Skeletal muscle satellite cell (primary cell): ENCODE results near the gene BTBD1.

Source experiments
- H3K27me3 ChIP-seq: 2 replicates; pipeline ENCODE4 v1.7.0; 2013; ENCODE audit warnings: low read length; ENCODE audit not compliant: control insufficient read depth, insufficient read depth
- H3K36me3 ChIP-seq: 2 replicates; pipeline ENCODE4 v1.7.0; 2013; ENCODE audit warnings: mild to moderate bottlenecking, control low read depth, low read length; ENCODE audit not compliant: insufficient read depth
- H3K4me1 ChIP-seq: 2 replicates; pipeline ENCODE4 v1.7.0; 2013; ENCODE audit warnings: low read length; ENCODE audit not compliant: control insufficient read depth, insufficient read depth
- H3K4me2 ChIP-seq: 2 replicates; pipeline ENCODE4 v1.7.0; 2013; ENCODE audit warnings: mild to moderate bottlenecking, low read length
- H3K4me3 ChIP-seq: 2 replicates; pipeline ENCODE4 v1.7.0; 2013; ENCODE audit warnings: low read length
- H3K9ac ChIP-seq: 2 replicates; pipeline ENCODE4 v1.7.0; 2013; ENCODE audit warnings: mild to moderate bottlenecking, low read depth, low read length, moderate library complexity
- H3K9me3 ChIP-seq: replicated peaks from 2 replicates; pipeline ENCODE4 v1.7.0; 2013; ENCODE audit warnings: mild to moderate bottlenecking, control low read depth, low read length

Gene BTBD1

DNA sequence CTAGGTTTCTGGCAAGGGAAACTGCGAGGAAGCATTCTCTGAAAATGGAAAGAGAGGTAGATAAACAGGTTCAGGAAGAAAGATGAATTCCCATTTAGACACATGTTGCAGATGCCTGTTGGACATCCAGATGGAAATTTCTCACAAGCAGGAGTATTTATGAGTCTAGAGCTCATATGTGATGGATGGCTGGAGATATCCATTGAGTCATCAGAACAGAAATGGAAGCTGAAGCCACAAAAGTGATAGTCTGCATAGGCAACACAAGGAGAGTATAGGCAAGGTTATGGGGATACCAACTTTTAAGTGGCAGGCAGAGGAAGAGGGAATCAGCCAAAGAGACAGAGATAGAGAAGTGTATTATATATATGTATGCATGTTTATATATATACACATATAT is 87.3 kb downstream of the BTBD1 start:
- no peaks in the 10 kb centered on the region for H3K36me3 ChIP-seq
- H3K4me2 ChIP-seq: no peak overlapping the region
- no peak overlapping the region for H3K4me3 ChIP-seq
- no peak overlapping the region for H3K9ac ChIP-seq
- no peaks in the 10 kb centered on the region for H3K4me1 ChIP-seq
- H3K9me3 ChIP-seq: no peaks in the 10 kb centered on the region
- H3K27me3 ChIP-seq: no peaks in the 10 kb centered on the region

DNA sequence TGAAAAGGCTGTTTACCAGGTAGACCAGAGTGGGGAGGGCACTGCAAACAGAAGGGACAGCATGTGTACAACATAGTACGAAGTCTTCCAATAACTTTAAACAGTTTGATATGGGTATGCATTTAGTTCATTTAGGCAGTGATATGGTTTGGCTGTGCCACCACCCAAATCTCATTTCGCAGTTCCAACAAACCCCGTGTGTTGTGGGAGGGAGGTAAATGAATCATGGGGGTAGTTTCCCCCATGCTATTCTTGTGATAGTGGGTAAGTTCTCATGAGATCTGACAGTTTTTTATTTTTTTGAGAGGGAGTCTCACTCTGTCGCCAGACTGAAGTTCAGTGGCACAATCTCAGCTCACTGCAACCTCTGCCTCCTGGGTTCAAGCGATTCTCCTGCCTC is 88.6 kb downstream of the BTBD1 start:
- no peaks in the 10 kb centered on the region for H3K27me3 ChIP-seq
- H3K36me3 ChIP-seq: no peaks in the 10 kb centered on the region
- H3K9ac ChIP-seq: no peak overlapping the region
- H3K4me2 ChIP-seq: no peak overlapping the region
- no peaks in the 10 kb centered on the region for H3K9me3 ChIP-seq
- no peaks in the 10 kb centered on the region for H3K4me1 ChIP-seq
- H3K4me3 ChIP-seq: no peak overlapping the region

DNA sequence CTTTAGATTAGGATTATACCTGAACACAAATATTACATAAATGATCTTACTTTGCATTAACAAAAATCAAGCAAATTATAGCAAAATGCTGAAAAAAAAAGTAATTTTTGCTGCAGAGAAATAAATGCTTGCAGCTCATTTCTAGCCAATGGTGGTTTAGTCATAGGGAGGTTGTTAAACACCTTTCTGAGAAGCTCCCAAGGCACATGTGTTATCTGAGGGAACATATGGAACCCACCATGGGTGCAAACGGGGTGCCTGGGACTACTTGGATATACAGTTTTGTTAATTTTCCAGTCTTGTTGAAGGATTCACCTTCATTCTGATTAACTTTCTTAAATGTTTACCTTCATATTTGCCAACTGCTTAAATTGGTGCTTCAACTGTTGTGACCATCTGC is 90.0 kb downstream of the BTBD1 start:
- Histone ChIP-seq H3K27me3 (no peaks in the 10 kb centered on the region), H3K36me3 (no peaks in the 10 kb centered on the region), H3K4me1 (no peaks in the 10 kb centered on the region), H3K9me3 (no peaks in the 10 kb centered on the region), H3K4me3 (no peak overlapping the region), H3K9ac (no peak overlapping the region), H3K4me2 (no peak overlapping the region)

DNA sequence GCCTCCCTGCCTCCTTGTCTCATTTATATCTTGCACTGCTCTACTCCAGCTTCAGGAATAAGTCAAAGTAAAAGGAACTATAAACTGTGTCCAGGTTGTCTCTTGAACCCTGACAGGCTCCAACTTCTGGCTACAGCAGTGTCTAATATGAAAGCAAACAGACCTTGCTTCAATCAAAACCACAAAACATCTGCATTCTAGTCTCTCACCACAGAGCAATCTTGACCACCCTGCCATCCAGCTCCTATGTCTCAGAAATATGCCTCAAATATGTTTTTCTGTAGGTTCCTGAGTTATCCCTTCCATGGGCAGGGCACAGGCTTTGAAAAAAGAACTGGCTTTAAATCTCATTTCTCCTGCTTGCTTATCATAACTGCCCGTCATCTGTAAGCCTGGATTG is 94.1 kb downstream of the BTBD1 start:
- H3K4me2 ChIP-seq: no peak overlapping the region

DNA sequence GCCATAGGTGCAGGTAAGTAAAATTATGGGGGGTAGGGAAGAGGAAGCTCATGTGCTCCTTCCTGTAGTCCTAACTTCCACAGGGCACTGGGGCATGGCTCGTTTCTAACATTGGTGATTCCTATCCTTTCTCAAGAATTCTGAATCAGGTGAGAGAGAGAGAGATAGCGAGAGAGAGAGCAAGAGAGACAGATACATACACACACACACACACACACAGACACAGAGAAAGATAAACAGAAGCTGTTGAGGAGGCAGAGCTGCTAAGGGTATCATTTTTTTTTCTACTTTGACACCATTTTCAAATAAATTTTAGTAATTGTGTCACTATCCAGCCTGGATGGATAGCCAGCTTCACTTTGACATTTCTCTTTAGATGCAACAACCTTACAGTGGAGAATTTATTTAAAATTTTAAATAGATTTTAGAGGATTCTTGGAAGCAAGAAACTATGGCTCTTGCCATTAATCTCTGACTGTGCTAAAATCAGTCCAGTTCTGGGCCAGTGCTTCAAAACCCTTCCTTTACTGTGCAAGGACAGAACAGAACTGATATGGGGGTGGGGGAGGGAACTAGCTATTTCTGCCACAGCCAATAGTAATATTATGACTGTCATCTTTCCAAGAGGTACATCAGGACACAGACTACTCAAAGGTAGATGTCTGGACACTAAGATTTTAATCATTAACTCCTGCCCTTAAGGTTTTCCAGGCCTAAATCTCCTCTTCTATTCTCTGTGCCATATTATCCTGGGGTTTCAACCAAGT is 95.7 kb downstream of the BTBD1 start:
- Histone ChIP-seq H3K4me3 (no peak overlapping the region), H3K4me2 (no peak overlapping the region), H3K9ac (no peak overlapping the region), H3K36me3 (no peaks in the 10 kb centered on the region), H3K9me3 (no peaks in the 10 kb centered on the region), H3K4me1 (no peaks in the 10 kb centered on the region), H3K27me3 (no peaks in the 10 kb centered on the region)

More for the DNA sequence above, 94.1 kb downstream of the BTBD1 start:
- Histone ChIP-seq H3K36me3 (no peaks in the 10 kb centered on the region), H3K4me1 (no peaks in the 10 kb centered on the region), H3K9ac (no peak overlapping the region), H3K4me3 (no peak overlapping the region), H3K9me3 (no peaks in the 10 kb centered on the region), H3K27me3 (no peaks in the 10 kb centered on the region)

DNA sequence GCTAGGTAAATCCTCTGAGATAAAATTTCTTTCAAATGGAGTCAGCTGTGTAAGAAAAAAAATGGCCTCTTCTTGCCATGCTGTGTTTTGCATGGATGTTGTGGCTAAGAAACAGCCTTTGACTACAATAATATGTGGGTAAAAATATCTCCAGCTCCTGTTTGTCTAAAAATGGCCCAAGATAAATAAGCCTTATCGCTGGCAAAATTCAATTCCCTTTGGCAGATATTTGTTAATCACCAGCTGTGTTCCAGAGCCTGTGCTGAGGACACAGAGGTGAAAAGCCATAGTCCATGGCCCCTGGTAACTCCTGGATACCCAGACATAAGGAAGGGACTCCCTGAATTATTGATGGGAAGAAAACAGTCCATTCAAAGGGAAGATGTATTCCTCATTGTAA is 96.4 kb downstream of the BTBD1 start:
- H3K9ac ChIP-seq: no peak overlapping the region
- no peaks in the 10 kb centered on the region for H3K4me1 ChIP-seq

DNA sequence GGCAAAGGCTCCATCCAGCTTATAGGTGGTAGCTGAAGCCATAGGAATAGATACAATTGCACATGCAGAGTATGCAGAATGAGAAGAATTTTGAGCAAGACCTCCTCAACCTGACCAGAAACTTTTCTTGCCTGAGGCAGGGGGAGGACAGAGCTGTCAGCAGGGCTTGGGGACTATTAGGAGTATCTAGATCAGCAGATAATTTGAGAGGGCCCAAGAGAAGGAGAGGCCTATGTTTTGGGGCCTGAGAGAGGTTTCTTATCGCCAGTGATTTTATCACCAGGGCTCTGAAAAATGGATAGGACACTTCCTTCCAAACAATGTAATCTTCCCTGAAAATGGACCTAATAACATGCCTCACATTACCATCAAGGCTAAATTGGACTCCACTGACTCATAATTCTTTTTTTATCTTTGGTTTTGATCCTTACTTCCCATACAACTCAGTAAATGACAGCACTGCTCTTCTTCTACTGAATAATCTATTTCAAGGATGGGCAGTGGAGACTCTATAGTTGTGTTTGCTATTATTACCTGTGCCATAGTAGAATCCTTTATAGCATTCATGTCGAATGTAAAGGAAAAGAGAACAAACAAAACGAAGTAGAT is 96.9 kb downstream of the BTBD1 start:
- Histone ChIP-seq H3K9ac (no peak overlapping the region), H3K9me3 (no peaks in the 10 kb centered on the region), H3K4me3 (no peak overlapping the region), H3K4me1 (no peaks in the 10 kb centered on the region), H3K4me2 (no peak overlapping the region), H3K36me3 (no peaks in the 10 kb centered on the region), H3K27me3 (no peaks in the 10 kb centered on the region)

More for the DNA sequence above, 96.4 kb downstream of the BTBD1 start:
- H3K9me3 ChIP-seq: no peaks in the 10 kb centered on the region
- H3K36me3 ChIP-seq: no peaks in the 10 kb centered on the region
- H3K4me2 ChIP-seq: no peak overlapping the region
- no peaks in the 10 kb centered on the region for H3K27me3 ChIP-seq
- H3K4me3 ChIP-seq: no peak overlapping the region

DNA sequence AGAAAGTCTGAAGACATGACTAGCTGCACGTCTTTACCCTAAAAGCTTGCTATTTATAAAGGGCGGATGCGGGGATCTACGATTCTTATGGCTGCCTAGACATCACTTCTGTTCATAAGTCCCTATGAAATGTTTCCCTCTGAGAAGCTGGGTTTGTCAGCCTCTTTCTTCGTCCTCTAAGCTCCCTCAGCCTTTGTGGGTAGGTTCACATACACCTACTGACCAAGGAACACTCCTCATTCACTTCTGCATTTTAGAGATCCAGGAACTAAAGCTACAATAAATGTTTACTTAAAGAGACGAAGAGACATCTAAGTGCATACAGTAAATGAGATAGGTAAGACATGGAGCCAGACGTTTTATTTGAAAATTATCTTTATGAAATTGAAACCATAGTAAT is 97.7 kb downstream of the BTBD1 start:
- no peaks in the 10 kb centered on the region for H3K36me3 ChIP-seq
- H3K9ac ChIP-seq: no peak overlapping the region
- no peaks in the 10 kb centered on the region for H3K4me1 ChIP-seq
- H3K4me2 ChIP-seq: no peak overlapping the region
- H3K4me3 ChIP-seq: no peak overlapping the region
- H3K27me3 ChIP-seq: no peaks in the 10 kb centered on the region
- no peaks in the 10 kb centered on the region for H3K9me3 ChIP-seq

DNA sequence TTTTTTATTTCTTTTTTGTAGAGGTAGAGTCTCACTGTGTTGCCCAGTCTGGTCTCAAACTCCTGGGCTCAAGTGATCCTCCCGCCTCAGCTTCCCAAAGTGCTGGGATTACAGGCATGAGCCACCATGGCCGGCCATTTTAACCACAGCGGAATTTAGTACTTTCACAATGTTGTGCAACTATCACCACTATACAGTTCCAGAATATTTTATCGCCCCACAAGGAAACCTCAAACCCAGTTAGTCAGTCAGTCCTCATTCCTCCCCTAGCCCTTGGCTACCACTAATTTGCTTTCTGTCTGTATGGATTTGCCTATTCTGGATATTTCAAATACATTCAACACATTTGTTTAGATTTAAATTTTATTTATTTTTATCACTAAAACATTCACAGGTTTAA is 99.0 kb downstream of the BTBD1 start:
- Histone ChIP-seq H3K4me2 (no peak overlapping the region), H3K4me1 (no peaks in the 10 kb centered on the region)

DNA sequence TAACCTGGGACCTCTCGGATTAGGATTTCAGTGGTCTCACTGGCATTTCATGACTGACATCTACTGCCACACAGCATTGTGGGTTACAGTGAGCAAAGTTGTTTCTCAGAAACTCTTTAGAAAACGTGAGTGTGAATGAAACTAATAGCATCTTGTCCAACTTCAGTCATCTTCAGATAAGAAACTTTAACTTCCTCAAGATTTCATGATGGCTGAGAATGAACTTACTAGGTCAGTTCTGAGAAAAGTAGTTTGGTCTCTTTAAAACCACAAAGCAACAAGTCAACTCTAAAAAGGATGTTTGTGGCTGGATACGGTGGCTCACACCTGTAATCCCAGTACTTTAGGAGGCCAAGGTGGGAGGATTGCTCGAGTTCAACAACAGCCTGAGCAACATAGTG is 100.4 kb downstream of the BTBD1 start:
- H3K9me3 ChIP-seq: no peaks in the 10 kb centered on the region
- no peaks in the 10 kb centered on the region for H3K4me1 ChIP-seq
- H3K4me3 ChIP-seq: no peak overlapping the region
- H3K27me3 ChIP-seq: no peaks in the 10 kb centered on the region
- H3K9ac ChIP-seq: no peak overlapping the region
- no peak overlapping the region for H3K4me2 ChIP-seq
- no peaks in the 10 kb centered on the region for H3K36me3 ChIP-seq

More for the DNA sequence above, 99.0 kb downstream of the BTBD1 start:
- H3K9me3 ChIP-seq: no peaks in the 10 kb centered on the region
- no peak overlapping the region for H3K4me3 ChIP-seq
- no peaks in the 10 kb centered on the region for H3K27me3 ChIP-seq
- H3K36me3 ChIP-seq: no peaks in the 10 kb centered on the region
- H3K9ac ChIP-seq: no peak overlapping the region
